HG03025 (cell line): ENCODE data around the gene DCLRE1B.

Experiments used
- ATAC-seq: cut with Tn5 transposase; IDR thresholded peaks from one replicate; pipeline ENCODE4 v1.9.1; 2021; ENCODE audit warnings: mild to moderate bottlenecking, moderate library complexity; ENCODE audit not compliant: unreplicated experiment, low FRiP score

DCLRE1B gene

GRCh38 chr1:113904674-113905434 is at the start of gene DCLRE1B, which contains the start of gene AP4B1:
TSS of gene DCLRE1B (plus strand) at chr1:113905326. CDS start at chr1:113905587, 261 bp downstream.
TSS of gene AP4B1 (minus strand) at chr1:113904799. CDS start at chr1:113904717, 82 bp downstream.
- peak; percentile 90 for ATAC-seq

DNA sequence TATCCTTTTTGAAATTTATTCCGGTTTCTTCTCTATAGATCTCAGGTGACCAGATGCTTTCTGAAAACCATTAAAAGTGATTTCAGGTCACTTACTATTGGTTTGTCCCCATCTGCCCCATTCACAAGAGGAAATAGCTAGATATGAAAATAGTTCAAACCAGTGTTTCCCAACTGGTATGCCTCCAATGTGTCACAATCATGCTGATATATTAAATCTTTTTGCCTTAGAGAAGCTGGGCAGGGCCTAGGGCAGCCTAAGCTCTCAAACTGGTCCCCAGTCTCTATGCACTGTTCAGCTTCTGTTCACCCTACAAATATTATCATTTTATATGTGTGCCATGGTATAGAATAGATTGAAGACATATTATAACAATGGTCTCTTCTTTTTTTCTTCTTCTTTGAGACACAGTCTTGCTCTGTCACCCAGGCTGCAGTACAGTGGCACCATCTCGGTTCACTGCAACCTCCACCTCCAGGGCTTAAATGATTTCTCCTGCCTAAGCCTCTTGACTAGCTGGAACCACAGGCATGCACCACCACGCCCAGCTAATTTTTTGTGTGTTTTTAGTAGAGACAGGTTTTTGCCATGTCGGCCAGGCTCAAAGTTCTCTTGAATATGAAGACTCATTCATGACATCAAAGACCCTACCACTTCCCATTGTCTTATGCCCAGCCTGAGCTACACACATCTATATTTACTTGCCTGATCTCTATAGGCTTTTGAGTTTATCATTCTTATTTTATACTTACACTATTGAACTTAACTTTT is 49.3 kb upstream of the DCLRE1B start:
- no peak for ATAC-seq

GRCh38 chr1:113856401-113856790 is 48.7 kb upstream of the DCLRE1B start:
- ATAC-seq = no peak

- ATAC-seq = no peak
These were observed 47.4 kb upstream of the DCLRE1B start for GRCh38 chr1:113857776-113858175.

DNA sequence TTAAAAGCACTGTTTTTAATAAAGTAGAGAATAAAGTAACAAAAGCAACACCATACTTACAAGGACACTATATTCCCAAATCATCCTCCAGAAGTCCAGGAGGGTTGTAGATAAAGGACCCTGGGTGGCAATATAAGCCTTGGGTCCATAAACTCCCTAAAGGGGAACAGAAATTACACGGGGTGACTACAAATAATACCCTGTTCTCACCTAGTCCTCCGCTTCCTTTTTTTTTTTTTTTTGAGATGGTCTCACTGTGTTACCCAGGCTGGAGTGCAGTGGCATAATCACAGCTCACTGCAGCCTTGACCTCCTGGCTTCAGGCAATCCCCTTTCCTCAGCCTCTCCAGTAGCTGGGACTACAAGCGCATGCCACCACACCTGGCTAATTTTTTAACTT is 46.7 kb upstream of the DCLRE1B start:
- ATAC-seq = peak; percentile 42

- no peak for ATAC-seq
These were observed 46.1 kb upstream of the DCLRE1B start for GRCh38 chr1:113858982-113859381.

DNA sequence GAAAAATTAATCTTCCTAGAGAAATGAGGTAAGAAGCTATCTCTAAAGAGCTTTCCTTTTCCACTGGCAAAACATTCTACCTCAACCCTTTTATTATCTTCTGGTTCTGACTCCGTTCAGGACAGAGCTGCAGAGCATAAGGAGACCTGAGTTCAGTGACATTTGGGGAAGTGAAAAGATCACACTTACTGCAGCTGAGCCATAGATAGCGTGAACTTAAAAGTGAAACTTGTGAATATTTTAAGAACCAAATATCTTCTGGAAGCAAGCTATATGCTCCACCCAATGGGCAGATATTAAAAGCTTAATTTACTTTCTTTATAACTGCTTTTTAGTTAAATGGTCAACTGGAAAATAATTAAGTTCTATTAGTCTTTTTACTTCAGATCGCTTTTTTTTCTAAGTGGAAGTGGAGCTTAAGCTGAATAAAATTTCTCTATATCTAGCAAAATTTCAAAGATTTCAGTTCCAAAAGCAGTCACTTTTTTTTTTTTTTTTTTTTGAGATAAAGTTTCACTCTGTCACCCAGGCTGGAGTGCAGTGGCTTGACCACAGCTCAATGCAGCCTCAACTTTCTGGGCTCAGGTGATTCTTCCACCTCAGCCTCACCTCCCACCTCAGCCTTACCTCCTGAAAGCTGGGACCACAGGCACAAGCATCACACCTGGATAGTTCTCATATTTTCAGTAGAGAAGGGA is 45.5 kb upstream of the DCLRE1B start:
- ATAC-seq = peak; percentile 86

DNA sequence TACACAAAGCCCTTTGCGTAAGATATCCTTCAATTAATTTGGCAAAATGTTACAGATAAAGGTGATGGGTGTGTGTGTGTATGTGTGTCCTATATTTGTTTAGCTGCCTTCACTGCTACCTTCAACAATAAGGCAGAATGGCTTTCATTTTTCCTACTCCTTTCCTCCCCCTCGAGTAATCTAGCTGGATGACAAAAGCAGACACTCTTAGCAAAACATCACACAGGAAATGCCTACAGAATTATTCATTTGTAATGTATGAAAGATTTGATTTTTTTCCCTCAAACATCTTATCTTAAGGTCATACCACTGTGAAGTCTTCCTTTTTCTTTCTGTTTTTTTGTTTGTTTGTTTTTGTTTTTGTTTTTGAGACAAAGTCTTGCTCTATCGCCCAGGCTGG is 44.2 kb upstream of the DCLRE1B start:
- no peak for ATAC-seq

DNA sequence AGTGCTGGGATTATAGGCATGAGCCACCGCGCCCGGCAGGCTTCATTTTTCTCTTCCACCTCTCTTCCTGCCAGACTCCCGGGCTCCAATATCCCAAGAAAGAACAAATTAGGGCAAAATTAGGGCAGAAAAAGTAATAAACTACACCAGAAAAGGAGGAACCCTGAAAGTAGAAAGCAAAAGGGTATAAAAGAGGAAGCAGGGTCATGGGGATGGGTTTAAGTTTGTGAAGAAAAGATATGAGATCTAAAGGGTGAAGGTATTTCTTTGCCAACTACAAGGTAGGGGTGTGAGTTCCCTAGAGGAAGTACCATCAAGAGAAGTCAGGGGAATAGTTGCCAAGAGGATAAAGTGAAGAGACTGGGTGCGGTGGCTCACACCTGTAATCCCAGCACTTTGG is 43.5 kb upstream of the DCLRE1B start:
- ATAC-seq = no peak

DNA sequence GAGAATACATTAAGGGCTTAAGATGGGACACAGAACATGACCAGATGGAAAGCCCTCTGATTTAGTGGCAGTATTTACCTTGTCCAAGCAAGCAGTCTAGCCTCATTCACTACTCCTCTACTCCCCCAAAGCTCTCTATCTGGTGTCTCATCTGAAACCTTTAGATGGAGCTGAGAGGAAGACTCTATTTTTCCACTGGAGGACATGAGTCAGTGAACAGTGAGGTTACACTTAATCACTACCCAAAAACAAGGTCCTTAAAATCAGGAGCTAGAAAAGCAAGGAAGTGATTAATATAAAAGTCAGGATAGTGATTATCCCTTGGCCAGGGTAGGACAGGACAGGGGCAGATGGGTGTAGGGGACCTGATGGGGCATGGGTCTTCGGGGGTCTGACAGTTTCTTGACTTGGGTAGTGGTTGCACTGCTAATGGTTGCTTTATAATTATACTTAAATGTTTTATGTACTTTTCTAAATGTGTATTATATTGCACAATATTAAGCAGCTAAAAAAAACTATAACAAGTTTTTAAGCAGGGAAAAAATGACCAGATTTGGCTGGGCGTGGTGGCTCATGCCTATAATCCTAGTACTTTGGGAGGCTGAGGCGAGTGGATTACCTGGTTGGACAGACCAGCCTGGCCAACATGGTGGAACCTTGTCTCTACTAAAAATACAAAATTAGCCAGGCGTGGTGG is 36.6 kb upstream of the DCLRE1B start:
- no peak for ATAC-seq

DNA sequence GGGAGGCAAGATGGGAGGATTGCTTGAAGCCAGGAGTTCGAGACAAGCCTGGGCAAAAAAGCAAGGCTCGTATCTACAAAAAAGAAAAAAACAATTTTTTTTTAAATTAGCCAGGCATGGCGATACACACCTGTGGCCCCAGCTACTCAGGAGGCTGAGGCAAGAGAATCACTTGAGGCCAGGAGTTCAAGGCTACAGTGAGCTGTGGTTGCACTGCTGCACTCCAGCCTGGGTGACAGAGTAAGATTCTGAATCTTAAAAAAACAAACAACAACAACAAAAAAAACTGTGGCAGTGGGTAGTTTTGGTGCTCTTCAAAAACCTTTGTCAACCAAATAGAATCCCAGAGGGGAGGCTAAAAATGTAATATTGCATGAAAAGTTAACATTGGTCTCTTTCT is 34.3 kb upstream of the DCLRE1B start:
- no peak for ATAC-seq

- peak; percentile 90 for ATAC-seq
These were observed 33.5 kb upstream of the DCLRE1B start, which contains the start of gene PTPN22 for GRCh38 chr1:113871597-113872113. TSS of gene PTPN22 (minus strand) at chr1:113871712.

- ATAC-seq = peak; percentile 4
These were observed 32.7 kb upstream of the DCLRE1B start for GRCh38 chr1:113872219-113872935.

- ATAC-seq = no peak
These were observed 30.9 kb upstream of the DCLRE1B start for GRCh38 chr1:113874012-113874879.

DNA sequence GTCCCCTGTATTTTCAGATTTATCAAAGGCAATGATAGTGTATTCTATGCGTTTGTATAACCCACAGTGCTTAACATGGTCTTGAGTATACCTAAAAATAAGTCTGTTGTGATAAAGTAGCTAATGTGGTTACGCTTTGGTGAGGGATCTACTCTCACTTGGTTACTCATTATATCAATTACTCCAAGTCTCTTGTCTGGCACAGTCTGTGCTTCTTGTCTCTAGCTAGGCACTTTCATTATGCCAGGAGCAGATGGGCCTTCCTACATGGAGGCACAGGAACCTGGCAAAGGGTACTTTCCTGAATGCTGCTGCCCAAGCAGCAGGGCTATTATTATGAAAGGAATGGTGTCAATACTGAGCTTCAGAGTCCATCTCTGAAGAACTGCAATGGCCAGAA is 29.4 kb upstream of the DCLRE1B start:
- no peak for ATAC-seq

- no peak for ATAC-seq
These were observed 28.9 kb upstream of the DCLRE1B start for GRCh38 chr1:113876176-113876575.

GRCh38 chr1:113879739-113880038 is 25.4 kb upstream of the DCLRE1B start:
- ATAC-seq = no peak

DNA sequence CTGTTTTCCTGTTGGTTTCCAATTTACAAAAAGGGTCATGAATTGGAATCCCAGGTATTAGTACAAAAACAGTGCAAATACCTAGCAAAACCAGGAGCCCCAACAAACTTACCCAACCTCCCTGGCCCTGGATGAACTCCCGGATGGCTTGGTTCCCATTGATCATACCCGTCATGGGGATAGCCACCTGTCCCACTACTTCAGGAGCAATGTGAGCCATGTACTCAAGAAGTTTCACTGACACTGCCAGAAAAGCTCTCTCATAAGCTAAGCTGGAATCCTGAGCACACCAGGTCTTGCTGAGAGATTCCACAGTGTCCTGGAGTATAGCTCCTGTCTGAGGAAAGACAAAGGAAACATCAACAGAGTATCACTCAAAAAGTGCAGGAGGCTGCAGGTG is 23.5 kb upstream of the DCLRE1B start:
- ATAC-seq = no peak
